ENCODE measurements around the gene MMD2.
"Not testable (repeated sequence)": the region's sequence is repeated elsewhere in the genome, so short reads cannot be mapped to it uniquely, and the experiment has no call there.

MMD2 gene
- 0 reads per million in 4 donors for total RNA-seq

GRCh38 chr7:4958477-4959301 is at the start of gene MMD2:
Gene MMD2, minus strand, starts transcription at chr7:4959187. Its CDS starts 170 bp downstream, at chr7:4959017.
- DNase-seq = no peak

- no peak for DNase-seq
These were observed 46.1 kb upstream of the MMD2 start for GRCh38 chr7:5005066-5005465.

GRCh38 chr7:5001911-5002310 is 42.9 kb upstream of the MMD2 start:
- no peak for DNase-seq

GRCh38 chr7:5001003-5001402 is 42.0 kb upstream of the MMD2 start:
- DNase-seq = no peak

- DNase-seq = no peak
These were observed 40.5 kb upstream of the MMD2 start for GRCh38 chr7:4999369-4999950.

GRCh38 chr7:4998910-4999309 is 39.9 kb upstream of the MMD2 start:
- DNase-seq = no peak

GRCh38 chr7:4998244-4998643 is 39.3 kb upstream of the MMD2 start:
- no peak for DNase-seq

- DNase-seq = no peak
These were observed 37.8 kb upstream of the MMD2 start for GRCh38 chr7:4996696-4997222.

GRCh38 chr7:4995429-4995969 is 36.5 kb upstream of the MMD2 start:
- DNase-seq = no peak

GRCh38 chr7:4993471-4993870 is 34.5 kb upstream of the MMD2 start:
- DNase-seq = no peak

GRCh38 chr7:4982741-4983140 is 23.8 kb upstream of the MMD2 start:
- DNase-seq = not testable (repeated sequence)

GRCh38 chr7:4981295-4981890 is 22.4 kb upstream of the MMD2 start:
- not testable (repeated sequence) for DNase-seq

GRCh38 chr7:4975626-4976025 is 16.6 kb upstream of the MMD2 start:
- not testable (repeated sequence) for DNase-seq

GRCh38 chr7:4973728-4974198 is 14.8 kb upstream of the MMD2 start:
- DNase-seq = peak; percentile 79 to 92 (median 87)

GRCh38 chr7:4972446-4972845 is 13.5 kb upstream of the MMD2 start:
- not testable (repeated sequence) for DNase-seq

- no peak for DNase-seq
These were observed 6.5 kb upstream of the MMD2 start for GRCh38 chr7:4965295-4966022.

- no peak for DNase-seq
These were observed 5.5 kb upstream of the MMD2 start for GRCh38 chr7:4964506-4964905.

GRCh38 chr7:4962872-4963775 is 4.1 kb upstream of the MMD2 start:
- DNase-seq = no peak

- DNase-seq = no peak
These were observed 1.4 kb upstream of the MMD2 start for GRCh38 chr7:4960363-4960762.

- no peak for DNase-seq
These were observed 906 bp upstream of the MMD2 start for GRCh38 chr7:4959893-4960292.

- no peak for DNase-seq
These were observed 319 bp upstream of the MMD2 start for GRCh38 chr7:4959306-4959705.
